GM12865 (cell line): ENCODE data around the gene CYP4F2.

ENCODE experiments used
- DNase-seq: peaks from one replicate; pipeline ENCODE4 v3.0.0; 2010; ENCODE audit warnings: low read depth
- H3K4me3 ChIP-seq: 2 replicates; pipeline ENCODE4 v1.5.1; 2011; ENCODE audit warnings: mild to moderate bottlenecking, low read depth, low read length, control low read depth
- TF ChIP-seq, protein P1 (sequence below): IDR thresholded peaks from 2 replicates; pipeline ENCODE4 v1.5.1; 2011; ENCODE audit warnings: low read length, control low read depth, low read depth, inconsistent platforms; ENCODE audit not compliant: insufficient read depth; ENCODE audit errors: missing control alignments

CYP4F2 gene, protein sequence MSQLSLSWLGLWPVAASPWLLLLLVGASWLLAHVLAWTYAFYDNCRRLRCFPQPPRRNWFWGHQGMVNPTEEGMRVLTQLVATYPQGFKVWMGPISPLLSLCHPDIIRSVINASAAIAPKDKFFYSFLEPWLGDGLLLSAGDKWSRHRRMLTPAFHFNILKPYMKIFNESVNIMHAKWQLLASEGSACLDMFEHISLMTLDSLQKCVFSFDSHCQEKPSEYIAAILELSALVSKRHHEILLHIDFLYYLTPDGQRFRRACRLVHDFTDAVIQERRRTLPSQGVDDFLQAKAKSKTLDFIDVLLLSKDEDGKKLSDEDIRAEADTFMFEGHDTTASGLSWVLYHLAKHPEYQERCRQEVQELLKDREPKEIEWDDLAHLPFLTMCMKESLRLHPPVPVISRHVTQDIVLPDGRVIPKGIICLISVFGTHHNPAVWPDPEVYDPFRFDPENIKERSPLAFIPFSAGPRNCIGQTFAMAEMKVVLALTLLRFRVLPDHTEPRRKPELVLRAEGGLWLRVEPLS

DNA sequence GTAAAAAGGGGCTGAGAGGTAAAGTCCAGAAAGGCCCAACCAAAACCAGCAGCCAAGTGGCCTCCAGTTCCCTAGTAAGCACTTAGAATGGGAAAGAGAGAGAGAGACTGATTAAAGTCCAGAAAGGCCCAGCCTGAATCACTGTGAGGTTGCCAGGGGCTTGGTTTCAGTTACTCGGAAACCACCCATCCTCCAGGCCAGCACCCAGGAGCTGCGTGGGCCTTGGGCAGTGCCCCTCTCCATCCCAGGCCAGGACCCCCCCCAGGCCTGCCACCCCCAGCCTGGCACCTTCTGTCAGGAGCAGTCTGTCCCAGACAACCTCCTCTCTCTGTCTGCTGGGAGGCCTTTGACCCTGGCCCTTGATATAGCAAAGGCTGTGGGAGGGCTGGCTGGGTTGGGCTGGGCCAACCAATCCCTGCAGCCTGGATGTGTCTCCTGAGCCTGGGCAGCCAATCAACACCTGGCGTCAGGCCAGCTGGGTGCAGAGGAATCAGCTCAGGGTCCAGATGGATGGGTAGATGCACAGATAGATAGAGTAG is at the start of gene CYP4F2:
Gene CYP4F2 (minus strand): TSS at position 337 of the 539 bp plus-strand sequence. CDS start 463 bp downstream, outside the sequence.
- H3K4me3 ChIP-seq = no peak within 1 kb of the TSS
- TF ChIP-seq, protein P1, sequence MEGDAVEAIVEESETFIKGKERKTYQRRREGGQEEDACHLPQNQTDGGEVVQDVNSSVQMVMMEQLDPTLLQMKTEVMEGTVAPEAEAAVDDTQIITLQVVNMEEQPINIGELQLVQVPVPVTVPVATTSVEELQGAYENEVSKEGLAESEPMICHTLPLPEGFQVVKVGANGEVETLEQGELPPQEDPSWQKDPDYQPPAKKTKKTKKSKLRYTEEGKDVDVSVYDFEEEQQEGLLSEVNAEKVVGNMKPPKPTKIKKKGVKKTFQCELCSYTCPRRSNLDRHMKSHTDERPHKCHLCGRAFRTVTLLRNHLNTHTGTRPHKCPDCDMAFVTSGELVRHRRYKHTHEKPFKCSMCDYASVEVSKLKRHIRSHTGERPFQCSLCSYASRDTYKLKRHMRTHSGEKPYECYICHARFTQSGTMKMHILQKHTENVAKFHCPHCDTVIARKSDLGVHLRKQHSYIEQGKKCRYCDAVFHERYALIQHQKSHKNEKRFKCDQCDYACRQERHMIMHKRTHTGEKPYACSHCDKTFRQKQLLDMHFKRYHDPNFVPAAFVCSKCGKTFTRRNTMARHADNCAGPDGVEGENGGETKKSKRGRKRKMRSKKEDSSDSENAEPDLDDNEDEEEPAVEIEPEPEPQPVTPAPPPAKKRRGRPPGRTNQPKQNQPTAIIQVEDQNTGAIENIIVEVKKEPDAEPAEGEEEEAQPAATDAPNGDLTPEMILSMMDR = no peak
- DNase-seq = no peak

GRCh38 chr19:15945301-15945700 is 47.4 kb upstream of the CYP4F2 start:
- no peak overlapping the region for H3K4me3 ChIP-seq
- TF ChIP-seq, protein P1 = no peak
- no peak for DNase-seq

DNA sequence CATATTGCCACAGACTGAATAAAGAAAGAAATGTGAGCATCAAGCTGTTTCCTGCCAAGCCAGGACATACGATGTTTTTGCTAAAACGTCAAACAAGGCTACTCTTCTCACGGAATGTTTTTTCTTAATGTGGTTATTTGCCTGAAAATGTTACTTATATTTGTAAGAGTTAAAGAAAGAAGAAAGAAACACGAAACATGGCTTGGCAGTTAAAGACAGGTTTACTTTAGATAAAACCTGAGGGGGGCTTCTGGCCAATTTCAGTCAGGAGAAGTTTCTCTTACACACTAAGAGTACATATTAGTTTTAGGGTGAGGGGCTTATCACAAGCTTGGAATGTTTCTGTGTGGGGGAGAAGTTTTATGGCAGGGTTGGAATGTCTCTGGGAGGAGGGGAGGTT is 46.5 kb upstream of the CYP4F2 start:
- H3K4me3 ChIP-seq = no peak overlapping the region
- no peak for DNase-seq
- TF ChIP-seq, protein P1 = no peak

GRCh38 chr19:15937771-15938170 is 39.9 kb upstream of the CYP4F2 start:
- DNase-seq = no peak
- no peak overlapping the region for H3K4me3 ChIP-seq
- TF ChIP-seq, protein P1 = no peak

GRCh38 chr19:15936950-15937349 is 39.1 kb upstream of the CYP4F2 start:
- TF ChIP-seq, protein P1 = no peak
- H3K4me3 ChIP-seq = no peak overlapping the region
- no peak for DNase-seq

GRCh38 chr19:15936173-15936572 is 38.3 kb upstream of the CYP4F2 start:
- TF ChIP-seq, protein P1 = no peak
- DNase-seq = no peak
- H3K4me3 ChIP-seq = no peak overlapping the region
